ENCODE results near the gene RFPL2. TPM values are rescaled to one million over a fixed set of nuclear protein-coding genes. Genes with fewer than 3 reads are reported as not detected.

The RFPL2 gene
- total RNA-seq, 1 donor from 2014 or later: not detected

DNA sequence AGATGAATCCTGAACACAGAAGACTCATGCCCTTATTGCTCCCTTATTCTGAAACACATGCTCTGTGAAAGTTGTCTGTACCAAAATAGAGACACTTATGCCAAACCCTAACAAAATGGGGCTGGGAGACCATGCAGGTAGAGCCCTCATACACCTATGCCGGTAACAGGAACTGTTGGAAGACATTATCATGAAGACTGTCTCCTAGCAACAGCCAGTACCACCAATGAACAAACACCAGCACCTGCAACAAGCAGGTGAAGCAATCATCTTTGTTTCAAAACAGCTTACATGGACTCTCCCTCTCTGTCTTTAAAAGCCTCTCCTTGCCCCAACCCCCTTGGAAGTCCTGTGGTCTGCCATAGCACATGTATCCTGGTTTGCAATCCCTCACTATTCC, 33.0 kb upstream of the RFPL2 start:
- TF ChIP-seq, protein P1, sequence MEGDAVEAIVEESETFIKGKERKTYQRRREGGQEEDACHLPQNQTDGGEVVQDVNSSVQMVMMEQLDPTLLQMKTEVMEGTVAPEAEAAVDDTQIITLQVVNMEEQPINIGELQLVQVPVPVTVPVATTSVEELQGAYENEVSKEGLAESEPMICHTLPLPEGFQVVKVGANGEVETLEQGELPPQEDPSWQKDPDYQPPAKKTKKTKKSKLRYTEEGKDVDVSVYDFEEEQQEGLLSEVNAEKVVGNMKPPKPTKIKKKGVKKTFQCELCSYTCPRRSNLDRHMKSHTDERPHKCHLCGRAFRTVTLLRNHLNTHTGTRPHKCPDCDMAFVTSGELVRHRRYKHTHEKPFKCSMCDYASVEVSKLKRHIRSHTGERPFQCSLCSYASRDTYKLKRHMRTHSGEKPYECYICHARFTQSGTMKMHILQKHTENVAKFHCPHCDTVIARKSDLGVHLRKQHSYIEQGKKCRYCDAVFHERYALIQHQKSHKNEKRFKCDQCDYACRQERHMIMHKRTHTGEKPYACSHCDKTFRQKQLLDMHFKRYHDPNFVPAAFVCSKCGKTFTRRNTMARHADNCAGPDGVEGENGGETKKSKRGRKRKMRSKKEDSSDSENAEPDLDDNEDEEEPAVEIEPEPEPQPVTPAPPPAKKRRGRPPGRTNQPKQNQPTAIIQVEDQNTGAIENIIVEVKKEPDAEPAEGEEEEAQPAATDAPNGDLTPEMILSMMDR (conservative IDR thresholded peaks at IDR 0.05; ENCODE audit: low read depth, low read length): no peak
- no peak overlapping the region for H3K4me3 ChIP-seq (ENCODE audit: low read depth, low read length)
- no peak for DNase-seq (ENCODE audit: low read depth)

DNA sequence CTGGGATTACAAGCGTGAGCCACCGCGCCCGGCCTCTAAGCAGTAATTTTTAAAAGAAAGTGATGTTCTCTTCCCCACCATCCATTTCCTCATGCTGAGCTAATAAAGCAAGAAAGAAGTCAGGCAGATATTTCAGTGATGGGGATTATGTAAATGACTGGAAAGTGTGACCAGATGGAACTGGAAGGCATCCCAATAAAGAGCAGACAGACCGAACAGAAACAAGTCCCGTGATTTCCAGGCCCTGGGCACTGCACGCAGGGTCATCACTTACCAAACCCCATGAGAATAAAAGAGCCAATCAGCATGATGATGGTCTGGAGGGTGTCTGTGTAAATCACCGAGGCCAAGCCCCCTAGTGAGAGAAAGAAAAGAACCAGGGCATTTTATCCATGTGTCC, 32.1 kb upstream of the RFPL2 start:
- no peak for DNase-seq (ENCODE audit: low read depth)
- no peak overlapping the region for H3K4me3 ChIP-seq (ENCODE audit: low read depth, low read length)
- TF ChIP-seq, protein P1 (conservative IDR thresholded peaks at IDR 0.05; ENCODE audit: low read depth, low read length): no peak

DNA sequence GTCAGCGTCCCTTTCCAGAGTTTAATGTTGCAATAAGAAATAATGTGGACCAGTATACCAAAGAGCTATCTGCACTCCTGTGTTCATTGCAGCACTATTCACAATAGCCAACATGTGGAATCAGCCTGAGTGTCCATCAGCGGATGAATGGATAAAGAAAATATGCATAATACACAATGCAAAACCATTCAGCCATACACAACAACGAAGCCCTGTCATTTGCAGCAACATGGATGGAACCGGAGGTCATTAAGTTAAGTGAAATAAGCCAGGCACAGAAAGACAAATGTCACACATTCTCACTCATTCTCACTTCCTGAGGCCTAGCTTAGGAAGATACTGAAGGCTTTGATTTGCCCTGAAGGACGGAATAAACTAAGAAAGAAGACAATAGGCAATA, 28.2 kb upstream of the RFPL2 start:
- TF ChIP-seq, protein P1 (conservative IDR thresholded peaks at IDR 0.05; ENCODE audit: low read depth, low read length): no peak
- H3K4me3 ChIP-seq (ENCODE audit: low read depth, low read length): no peak overlapping the region
- DNase-seq (ENCODE audit: low read depth): no peak

DNA sequence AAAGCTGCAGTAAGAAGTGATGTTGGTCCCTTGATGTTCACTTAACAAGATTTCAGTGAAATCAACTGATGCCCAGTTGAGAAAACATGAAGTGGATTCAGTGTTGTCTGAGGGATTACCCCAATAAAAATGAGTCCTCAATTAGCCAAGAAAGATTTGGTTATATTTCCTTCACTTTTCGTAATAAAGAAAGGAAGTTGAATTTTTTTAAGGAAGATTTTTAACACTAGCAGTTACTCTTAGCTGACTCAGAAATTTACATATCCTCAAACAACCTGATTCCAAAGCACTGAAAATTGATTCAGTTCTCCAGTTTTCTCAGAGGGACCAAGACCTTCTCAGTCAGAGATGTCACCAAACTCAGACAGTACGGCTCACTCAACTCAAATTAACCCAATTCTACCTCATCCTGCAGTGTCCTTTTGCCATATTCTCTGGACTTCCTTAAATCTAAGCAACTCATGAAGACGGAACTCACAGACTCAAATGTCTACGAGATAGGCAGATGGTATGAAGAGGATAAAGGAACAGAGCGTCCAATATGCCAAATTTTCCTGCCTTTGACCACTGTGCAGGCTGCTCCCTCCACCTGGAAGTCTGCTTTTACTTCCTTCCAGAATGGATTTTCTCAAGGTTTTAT, 27.4 kb upstream of the RFPL2 start:
- H3K4me3 ChIP-seq (ENCODE audit: low read depth, low read length): no peak overlapping the region
- TF ChIP-seq, protein P1 (conservative IDR thresholded peaks at IDR 0.05; ENCODE audit: low read depth, low read length): no peak
- DNase-seq (ENCODE audit: low read depth): no peak

DNA sequence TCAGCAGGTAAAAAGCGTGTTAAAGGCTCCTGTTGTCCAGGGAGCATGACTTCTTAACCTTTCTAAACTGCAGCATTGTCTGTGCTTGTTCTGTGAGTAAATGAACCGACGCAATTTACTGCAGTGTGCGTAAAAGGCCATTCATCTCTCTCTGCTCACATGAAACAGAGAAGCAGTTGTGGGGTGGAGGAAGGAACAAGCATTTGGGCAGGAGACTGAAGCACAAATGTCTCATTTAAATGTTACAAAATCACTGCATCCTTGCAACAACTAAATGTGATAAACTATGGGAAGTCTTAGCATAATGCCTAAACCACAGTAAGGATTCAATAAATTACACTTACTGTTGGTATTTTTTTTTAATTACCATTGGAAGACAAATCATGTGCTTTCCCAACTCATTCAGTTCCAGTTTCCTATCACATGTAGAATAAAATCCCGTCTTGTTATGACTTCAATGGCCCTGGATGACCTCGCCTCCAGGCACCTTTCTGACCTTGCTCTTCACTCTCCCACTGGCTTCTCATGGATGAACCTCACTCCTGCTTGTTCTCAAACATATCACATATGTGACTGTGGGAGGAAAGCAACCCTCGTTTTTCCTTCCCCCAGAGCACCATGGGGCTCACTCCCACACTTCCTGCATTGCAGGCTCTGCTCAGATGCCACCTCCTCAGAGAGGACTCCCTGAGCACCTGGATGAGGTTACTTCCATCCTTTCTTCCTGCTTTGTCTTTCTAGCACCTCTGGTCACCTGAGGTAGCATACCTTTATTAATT, 21.6 kb upstream of the RFPL2 start:
- no peak overlapping the region for H3K4me3 ChIP-seq (ENCODE audit: low read depth, low read length)
- TF ChIP-seq, protein P1 (conservative IDR thresholded peaks at IDR 0.05; ENCODE audit: low read depth, low read length): no peak

DNA sequence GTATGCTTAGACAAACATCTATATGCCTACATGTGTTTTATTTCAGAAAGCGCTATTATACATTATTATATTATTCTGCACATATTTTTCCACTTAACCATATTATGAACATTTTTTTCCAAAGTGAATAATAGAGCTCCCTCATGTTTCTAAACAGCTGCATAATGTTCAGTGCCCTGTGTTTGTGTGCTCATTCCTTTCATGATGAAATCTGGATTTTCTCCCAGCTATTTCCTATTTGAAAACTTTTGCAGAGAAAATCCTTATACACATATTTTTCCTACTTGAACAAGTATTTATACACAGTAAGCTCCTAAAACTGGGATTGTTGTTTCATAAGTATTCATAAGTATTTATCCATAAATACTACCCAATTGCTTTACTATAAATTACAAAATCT, 18.1 kb upstream of the RFPL2 start:
- TF ChIP-seq, protein P1 (conservative IDR thresholded peaks at IDR 0.05; ENCODE audit: low read depth, low read length): no peak
- no peak for DNase-seq (ENCODE audit: low read depth)
- no peak overlapping the region for H3K4me3 ChIP-seq (ENCODE audit: low read depth, low read length)

More for the DNA sequence above, 21.6 kb upstream of the RFPL2 start:
- no peak for DNase-seq (ENCODE audit: low read depth)
